Renal cortex interstitium (tissue), 11 donors: ENCODE measurements around the gene ASB18. TPM values are rescaled to one million over a fixed set of nuclear protein-coding genes. Genes with fewer than 3 reads are reported as not detected.

Source experiments
- DNase-seq, 11 donors: peaks; one replicate each; pipeline ENCODE4 v3.0.0-alpha.2; 2013; ENCODE audit warnings: low read depth in 9 of 11, low spot score in 4 of 11; ENCODE audit errors: extremely low read depth in 1 of 11
- polyA plus RNA-seq, 3 donors: library from polyadenylated mRNA; unstranded; fragments of 120-200 nt; gene quantifications; one replicate each; pipeline ENCODE4 v1.2.1, GENCODE V29; 2013; ENCODE audit not compliant: insufficient read length in 3 of 3

Gene ASB18
- polyA plus RNA-seq, 3 donors, result 0.04 TPM; not detected in 2

DNA sequence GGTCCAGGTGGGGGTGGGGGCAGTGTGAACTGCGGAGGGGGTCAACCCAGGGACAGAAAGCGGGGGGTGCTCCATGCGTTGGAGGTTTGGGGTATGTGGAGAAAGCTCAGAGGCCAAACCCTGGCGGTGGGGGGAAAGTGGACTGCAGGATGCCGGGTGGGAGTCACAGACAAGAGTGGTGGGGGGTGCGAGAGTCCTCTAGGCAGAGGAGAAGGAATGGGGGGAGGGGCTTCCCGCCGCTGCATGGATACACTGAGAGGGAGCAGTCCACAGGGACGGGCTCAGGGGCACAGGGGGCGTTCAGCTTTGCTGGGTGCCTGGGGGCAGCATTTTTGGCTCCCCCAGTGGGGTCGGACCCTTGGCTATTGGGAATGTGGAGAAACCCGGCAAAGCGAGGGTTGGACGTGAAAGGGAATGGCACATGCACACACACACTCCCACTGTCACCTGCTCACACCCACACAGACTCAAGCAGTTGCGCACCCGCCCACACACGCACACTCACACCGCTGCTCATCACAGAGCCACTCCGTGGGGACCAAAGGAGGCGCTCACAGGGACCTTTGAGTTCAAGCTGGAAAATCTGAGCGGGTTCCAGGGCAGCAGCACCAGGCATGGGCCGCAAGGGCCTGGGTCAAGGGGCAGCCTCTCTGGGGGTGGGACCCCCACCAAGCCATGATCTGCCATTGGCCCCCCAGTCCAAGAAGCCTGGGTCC is 103.7 kb downstream of the ASB18 start:
- DNase-seq, result no peak

DNA sequence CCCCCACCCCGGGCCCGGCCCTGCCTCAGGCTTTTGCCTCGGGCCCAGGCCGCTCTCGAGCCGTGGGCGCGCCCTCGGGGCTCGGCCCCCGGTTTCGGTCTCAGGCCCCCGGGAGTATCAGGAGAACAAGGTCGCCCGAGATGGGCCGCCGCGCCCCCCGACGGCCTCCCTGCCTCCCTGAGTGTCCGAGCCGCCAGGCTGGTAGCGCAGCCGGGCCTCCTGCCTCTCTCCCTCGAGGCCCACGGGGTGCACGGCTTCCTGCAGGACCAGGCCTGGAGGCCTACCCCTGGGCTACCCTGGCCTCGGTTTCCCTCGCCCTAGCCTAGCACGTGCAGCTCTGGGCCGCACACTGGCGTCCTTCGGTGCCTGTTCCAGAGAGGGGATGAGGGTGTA is 104.4 kb downstream of the ASB18 start:
- DNase-seq, result no peak

DNA sequence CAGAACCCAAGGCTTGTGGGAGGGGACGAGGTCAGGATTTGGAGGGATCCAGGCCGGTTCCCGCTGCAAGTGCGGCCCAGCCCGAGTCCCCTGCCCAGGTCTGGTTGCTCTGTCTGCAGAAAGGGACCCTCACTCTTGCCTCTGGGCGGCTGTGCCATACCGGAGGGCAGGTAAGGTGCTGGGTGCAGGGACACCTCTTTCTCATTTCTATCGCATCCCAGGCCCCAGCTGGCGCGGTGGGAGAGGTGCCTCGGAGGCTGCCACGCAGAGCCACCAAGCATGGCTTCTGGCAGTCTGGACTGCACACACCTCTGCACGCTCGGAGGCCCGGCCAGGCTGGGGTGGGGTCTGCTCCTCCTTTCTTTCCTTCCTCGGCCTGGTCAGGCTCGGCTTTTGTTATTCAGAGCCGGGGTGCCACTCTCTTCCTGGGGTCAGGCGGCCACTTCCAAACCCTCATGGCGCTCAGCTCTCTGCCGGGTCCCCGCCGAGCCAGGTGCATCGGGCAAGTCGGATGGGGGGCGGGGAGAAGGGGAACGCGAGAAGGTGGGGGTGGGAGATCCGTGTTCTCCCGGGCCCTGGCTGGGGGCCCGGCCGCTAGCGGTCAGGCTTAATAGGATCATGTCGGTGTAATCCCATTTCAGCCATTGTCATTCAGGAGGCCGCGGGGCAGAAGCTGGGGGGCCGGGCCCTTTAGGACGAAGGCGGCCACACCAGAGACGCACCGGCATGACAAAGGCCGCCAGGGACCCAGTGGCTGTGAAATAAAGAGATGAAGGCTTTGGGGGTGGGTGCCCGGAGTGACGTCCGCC is 105.0 kb downstream of the ASB18 start:
- DNase-seq, result no peak

DNA sequence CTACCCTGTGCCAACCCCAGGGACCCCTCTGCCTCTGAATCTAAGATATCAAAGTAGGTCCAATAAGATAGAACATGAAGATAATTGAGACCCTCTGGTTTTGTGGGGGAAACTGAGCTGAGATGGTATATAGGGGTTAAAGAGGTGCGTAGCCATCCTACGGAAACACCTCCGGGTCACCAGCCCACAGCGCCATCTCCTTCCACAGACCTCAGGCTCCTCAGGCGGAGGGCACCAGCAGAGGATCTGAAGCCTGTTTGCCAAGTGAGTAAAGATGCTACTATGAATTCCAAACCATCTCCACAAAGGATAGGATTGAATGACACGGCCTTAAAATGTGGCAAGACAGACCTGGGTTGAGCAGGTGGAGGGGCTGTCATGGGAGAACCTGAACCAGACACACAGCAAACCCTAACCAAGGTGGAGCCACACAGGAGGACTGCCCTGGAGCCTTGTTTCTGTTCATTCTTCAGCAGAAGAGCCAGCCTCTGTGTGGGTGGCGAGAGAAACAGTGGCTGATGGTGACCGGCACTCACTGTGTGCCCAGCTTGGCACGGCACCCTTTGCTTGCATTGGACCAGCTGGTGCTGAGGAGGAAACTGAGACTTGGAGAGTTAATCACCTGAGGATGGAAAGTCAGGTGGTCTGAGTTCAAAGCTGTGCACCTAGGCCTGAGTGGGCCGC is 106.2 kb downstream of the ASB18 start:
- DNase-seq, result no peak

DNA sequence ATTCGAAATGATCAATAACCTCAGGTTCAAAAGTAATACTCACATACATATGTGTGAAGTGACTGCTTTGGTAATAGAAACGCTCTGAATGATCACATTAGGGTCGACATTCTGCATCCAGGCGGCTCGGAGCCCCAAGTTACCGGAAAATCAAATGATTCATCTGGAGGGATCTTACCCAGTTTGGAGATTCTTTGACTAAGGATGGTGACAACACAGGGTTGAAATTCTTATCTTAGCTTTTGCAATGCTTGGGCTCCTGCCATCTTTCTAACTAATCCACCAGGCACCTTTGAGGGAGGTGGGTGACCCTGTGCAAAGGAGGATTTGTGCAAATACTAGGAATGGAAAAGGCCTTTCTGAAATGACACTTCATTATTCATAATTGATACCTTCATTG is 106.8 kb downstream of the ASB18 start:
- DNase-seq, result no peak

DNA sequence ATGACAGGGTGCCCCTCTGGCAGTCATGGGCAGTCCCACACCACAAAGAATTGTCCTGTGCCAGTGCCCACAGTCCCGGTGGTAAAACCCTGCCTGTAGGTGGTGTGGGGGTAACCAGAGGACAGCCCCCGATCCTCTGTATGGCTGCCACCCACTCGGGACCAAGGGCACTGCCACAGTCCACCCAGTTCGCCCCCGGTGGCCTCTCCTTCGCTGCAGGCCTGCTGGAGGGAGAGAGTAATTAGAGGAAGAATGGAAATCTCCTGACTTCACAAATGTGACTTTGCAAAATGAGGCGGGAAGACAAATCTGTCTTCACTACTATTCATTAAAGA is 107.4 kb downstream of the ASB18 start:
- no peak for DNase-seq

DNA sequence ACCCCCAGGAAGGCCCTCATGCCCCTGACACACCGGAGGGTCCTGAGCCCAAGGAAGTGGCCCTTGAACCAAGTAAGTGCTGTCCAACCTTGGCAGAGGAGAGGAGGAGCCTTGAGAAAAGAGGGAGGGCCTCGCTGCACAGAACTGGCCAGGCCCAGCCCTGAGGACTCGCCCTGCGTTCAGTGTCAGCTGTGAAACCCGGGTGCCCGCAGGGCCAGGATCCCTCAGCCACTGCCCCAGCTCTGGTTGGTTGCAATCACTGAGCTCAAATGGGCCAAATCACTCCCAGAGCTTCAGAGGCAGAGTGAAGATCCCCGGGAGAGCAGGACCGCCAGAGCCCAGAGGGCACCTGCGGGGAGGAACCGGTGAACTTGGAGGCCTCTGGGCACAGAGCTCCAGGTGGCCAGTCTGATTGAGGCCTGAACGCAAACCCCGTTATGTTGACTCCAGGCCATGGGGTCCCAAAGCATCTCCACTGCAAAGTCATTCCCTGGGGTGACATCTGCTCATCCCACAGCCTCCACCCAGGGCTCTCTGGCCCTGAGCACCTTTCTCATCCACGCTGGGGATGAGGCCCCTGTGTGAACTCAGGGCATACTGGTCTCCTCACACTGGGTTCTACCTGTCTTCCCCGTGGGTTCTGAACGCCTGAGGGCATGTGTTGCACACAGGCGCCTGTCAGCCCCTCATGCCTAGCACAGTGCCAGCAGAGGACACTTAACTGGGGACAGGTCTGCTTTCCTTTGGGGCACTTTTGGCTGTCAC is 107.9 kb downstream of the ASB18 start:
- DNase-seq, result no peak

DNA sequence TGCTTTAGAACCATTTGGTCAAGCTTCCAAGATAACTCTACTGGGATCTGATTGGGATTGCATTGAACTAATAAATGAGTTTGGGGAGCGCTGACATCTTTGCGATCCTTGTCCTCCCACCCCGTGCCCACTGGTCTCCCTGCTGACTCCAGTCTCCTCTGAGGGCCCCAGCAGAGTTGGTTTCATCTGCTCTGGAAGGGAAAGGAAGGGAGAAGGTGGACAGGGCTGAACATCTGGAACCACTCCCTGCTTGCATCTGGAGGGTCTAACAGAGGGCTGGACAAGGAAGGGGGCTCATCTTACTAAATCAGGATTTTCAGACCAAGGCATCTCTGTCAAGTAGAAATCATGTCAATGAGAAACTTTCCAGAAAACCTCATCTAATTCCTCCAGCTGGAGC is 108.8 kb downstream of the ASB18 start:
- DNase-seq, result no peak

DNA sequence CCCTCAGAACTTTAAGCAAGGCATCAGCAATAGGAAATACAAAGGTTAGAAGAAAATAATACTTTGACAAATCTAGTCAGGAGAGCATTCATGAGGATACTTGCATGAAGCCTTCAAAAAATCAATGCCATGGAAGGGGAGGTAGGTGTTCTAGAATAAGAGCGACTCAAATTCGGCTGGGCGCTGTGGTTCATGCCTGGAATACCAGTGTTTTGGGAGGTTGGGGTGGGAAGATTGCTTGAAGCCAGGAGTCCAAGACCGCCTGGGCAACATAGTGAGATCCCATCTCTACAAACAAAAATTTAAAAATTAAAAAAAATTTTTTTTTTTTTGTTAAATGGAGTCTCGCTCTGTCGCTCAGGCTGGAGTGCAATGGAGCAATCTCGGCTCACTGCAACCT is 117.8 kb downstream of the ASB18 start:
- no peak for DNase-seq

DNA sequence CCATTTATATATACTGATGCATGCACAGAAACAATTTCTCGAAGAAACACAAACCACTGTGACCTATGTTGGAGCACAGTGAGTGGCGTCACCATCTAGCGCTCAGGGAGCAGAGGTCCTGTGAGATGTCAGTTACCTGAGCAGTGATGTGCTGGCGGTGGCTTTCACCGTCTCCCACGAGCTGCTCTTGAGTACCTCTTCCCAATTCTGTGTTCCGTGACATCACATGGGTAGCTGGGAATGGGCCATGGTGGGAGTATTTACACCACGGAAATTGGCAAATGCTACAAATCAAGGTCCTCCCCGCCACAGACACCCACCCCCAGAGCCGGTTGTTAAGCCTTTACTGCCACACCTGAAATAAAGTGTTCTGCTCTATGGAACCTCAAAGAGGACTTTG is 120.4 kb downstream of the ASB18 start:
- DNase-seq, result no peak

Other genes with a start within 250 kb of the ASB18 start
- under 1 TPM; 0.54 to 0.70 (median 0.64) TPM for gene GBX2, start 96.0 kb downstream of the ASB18 start, polyA plus RNA-seq